HCT116 (cell line): ENCODE results near the gene BCO2. TPM values are rescaled to one million over a fixed set of nuclear protein-coding genes. Genes with fewer than 3 reads are reported as not detected.

ENCODE experiments used
- ATAC-seq: fragments of 200-7000 bp; cut with Tn5 transposase; 2 replicates; pipeline ENCODE4 v1.9.1; 2020; ENCODE audit warnings: mild to moderate bottlenecking, moderate library complexity
- BruUV-seq: library from RNA; stranded (reverse); fragments of 400-500 nt; replicated peaks from 2 replicates; lab custom pipeline; 2021; lab: Mats Ljungman, UMichigan
- CTCF ChIA-PET: fragments of 300-600 bp; sonication (Branson Sonifier 250); formaldehyde crosslinking; loops from one replicate; lab custom pipeline; 2021; ENCODE audit warnings: antibody characterized with exemption; lab: Charles Lee
- POLR2A ChIA-PET: fragments of 300-600, 350-600 bp; sonication (Branson Sonifier 250); formaldehyde crosslinking; loops from one replicate; lab custom pipeline; 2021; ENCODE audit warnings: antibody characterized with exemption; lab: Charles Lee
- RAD21 ChIA-PET, 2 experiments: fragments of 300-600 bp; sonication (Branson Sonifier 250); formaldehyde crosslinking; loops; one replicate each; lab custom pipeline; 2023; ENCODE audit warnings: low total read pairs in 2 of 2; ENCODE audit not compliant: uncharacterized antibody in 2 of 2, unreplicated experiment in 2 of 2, low non-redundant PET in 1 of 2; lab: Charles Lee
- DNase-seq: peaks from one replicate; pipeline ENCODE4 v3.0.0-alpha.2; 2010; ENCODE audit warnings: low read depth, low spot score
- H2AFZ ChIP-seq: fragments of 200-600 bp; shearing (Covaris generic), sonication (generic); 2 replicates; pipeline ENCODE4 v1.6.1; 2017; ENCODE audit warnings: low read depth, mixed run types, mixed read lengths, antibody characterized with exemption, low read length; ENCODE audit not compliant: poor library complexity, severe bottlenecking
- H3K27ac ChIP-seq: 2 replicates; pipeline ENCODE4 v1.5.1; 2012; ENCODE audit warnings: low read depth, low read length
- H3K27me3 ChIP-seq: fragments of 200-600 bp; sonication (generic); 2 replicates; pipeline ENCODE4 v1.6.1; 2016; ENCODE audit warnings: mixed run types, low read length, mixed read lengths; ENCODE audit not compliant: insufficient read depth
- H3K36me3 ChIP-seq, 2 experiments: fragments of 200-500 bp in 1 of 2; fragments of 200-600 bp in 1 of 2; sonication (Bioruptor generic) in 1 of 2; sonication (generic) in 1 of 2; 2 replicates each; pipeline versions ENCODE4 v1.5.1 to v1.6.1; 2014 to 2016; ENCODE audit warnings: low read length in 2 of 2, inconsistent platforms in 1 of 2, mixed read lengths in 1 of 2, mixed run types in 1 of 2; ENCODE audit not compliant: insufficient read depth in 2 of 2, control insufficient read depth in 1 of 2
- H3K4me1 ChIP-seq, 2 experiments: fragments of 200-600 bp in 1 of 2; sonication (generic) in 1 of 2; 2 replicates each; pipeline versions ENCODE4 v1.5.1 to v1.6.1; 2012 to 2017; ENCODE audit warnings: low read length in 2 of 2, inconsistent platforms in 1 of 2, mild to moderate bottlenecking in 1 of 2, mixed read lengths in 1 of 2, mixed run types in 1 of 2, moderate library complexity in 1 of 2; ENCODE audit not compliant: insufficient read depth in 2 of 2, control insufficient read depth in 1 of 2
- H3K4me2 ChIP-seq: fragments of 200-600 bp; sonication (generic); 2 replicates; pipeline ENCODE4 v1.6.1; 2017; ENCODE audit warnings: mixed run types, low read length, mixed read lengths
- H3K4me3 ChIP-seq, 2 experiments: fragments of 200-600 bp in 1 of 2; sonication (generic) in 1 of 2; replicated peaks in 1 of 2; 2 replicates each; pipeline ENCODE4 v1.5.1; 2011 to 2016; ENCODE audit warnings: low read length in 2 of 2, control low read depth in 1 of 2, low read depth in 1 of 2, mild to moderate bottlenecking in 1 of 2, mixed read lengths in 1 of 2, mixed run types in 1 of 2
- H3K79me2 ChIP-seq: fragments of 200-600 bp; sonication (generic); 2 replicates; pipeline ENCODE4 v1.6.1; 2017; ENCODE audit warnings: mild to moderate bottlenecking, mixed run types, low read length, moderate library complexity, mixed read lengths; ENCODE audit not compliant: insufficient read depth
- H3K9ac ChIP-seq: fragments of 200-600 bp; sonication (generic); 2 replicates; pipeline ENCODE4 v1.6.1; 2016; ENCODE audit warnings: low read length, mixed read lengths
- H3K9me2 ChIP-seq: fragments of 200-600 bp; sonication (generic), shearing (Covaris generic); 2 replicates; pipeline ENCODE4 v1.6.1; 2017; ENCODE audit warnings: mixed run types, mild to moderate bottlenecking, moderate library complexity; ENCODE audit not compliant: insufficient read depth
- H3K9me3 ChIP-seq, 2 experiments: fragments of 200-500 bp in 1 of 2; fragments of 200-600 bp in 1 of 2; sonication (Bioruptor generic) in 1 of 2; sonication (generic) in 1 of 2; 2 replicates each; pipeline ENCODE4 v1.6.1; 2014 to 2017; ENCODE audit warnings: low read length in 2 of 2, mixed read lengths in 2 of 2, inconsistent platforms in 1 of 2, low read depth in 1 of 2, mild to moderate bottlenecking in 1 of 2, mixed run types in 1 of 2, moderate library complexity in 1 of 2; ENCODE audit not compliant: control insufficient read depth in 1 of 2, insufficient read depth in 1 of 2
- H4K20me1 ChIP-seq: fragments of 200-600 bp; sonication (generic), shearing (Covaris generic); 2 replicates; pipeline ENCODE4 v1.6.1; 2017; ENCODE audit warnings: mixed run types, mild to moderate bottlenecking, moderate library complexity; ENCODE audit not compliant: insufficient read depth
- ATF3 ChIP-seq: IDR thresholded peaks from 2 replicates; pipeline ENCODE4 v1.6.1; 2012
- CBX3 ChIP-seq: IDR thresholded peaks from 2 replicates; pipeline ENCODE4 v1.6.1; 2012; ENCODE audit warnings: low read depth
- CEBPB ChIP-seq: IDR thresholded peaks from 2 replicates; pipeline ENCODE4 v1.6.1; 2012; ENCODE audit warnings: low read depth
- ELF1 ChIP-seq: IDR thresholded peaks from 2 replicates; pipeline ENCODE4 v1.6.1; 2012; ENCODE audit warnings: low read depth, borderline replicate concordance
- EZH2 ChIP-seq: fragments of 200-600 bp; sonication (generic); IDR thresholded peaks from 2 replicates; pipeline ENCODE4 v1.6.1; 2017; ENCODE audit warnings: antibody characterized with exemption, mixed run types
- FOSL1 ChIP-seq: IDR thresholded peaks from 2 replicates; pipeline ENCODE4 v1.6.1; 2012; ENCODE audit warnings: low read depth
- JUND ChIP-seq: IDR thresholded peaks from 2 replicates; pipeline ENCODE4 v1.6.1; 2012
- POLR2A ChIP-seq: IDR thresholded peaks from 2 replicates; pipeline ENCODE4 v1.7.0; 2011; ENCODE audit warnings: borderline replicate concordance; ENCODE audit not compliant: insufficient read depth, insufficient read length; ENCODE audit errors: extremely low read depth
- POLR2AphosphoS5 ChIP-seq: IDR thresholded peaks from 2 replicates; pipeline ENCODE4 v1.6.1; 2011; ENCODE audit warnings: mild to moderate bottlenecking, low read depth, low read length, moderate library complexity
- RAD21 ChIP-seq: IDR thresholded peaks from 2 replicates; pipeline ENCODE4 v1.6.1; 2012; ENCODE audit warnings: low read depth, mild to moderate bottlenecking
- SIN3A ChIP-seq: IDR thresholded peaks from 2 replicates; pipeline ENCODE4 v1.6.1; 2012; ENCODE audit warnings: low read depth
- SP1 ChIP-seq: IDR thresholded peaks from 2 replicates; pipeline ENCODE4 v1.6.1; 2012; ENCODE audit warnings: low read depth
- SRF ChIP-seq: IDR thresholded peaks from 2 replicates; pipeline ENCODE4 v1.6.1; 2012; ENCODE audit warnings: low read depth
- TCF7L2 ChIP-seq: IDR thresholded peaks from 2 replicates; pipeline ENCODE4 v1.7.0; 2011; ENCODE audit warnings: borderline replicate concordance, inconsistent platforms; ENCODE audit not compliant: insufficient read depth, insufficient read length; ENCODE audit errors: extremely low read depth
- YY1 ChIP-seq: IDR thresholded peaks from 2 replicates; pipeline ENCODE4 v1.6.1; 2011; ENCODE audit warnings: low read length, low read depth, moderate library complexity, mild to moderate bottlenecking; ENCODE audit not compliant: insufficient replicate concordance; ENCODE audit errors: extremely low read depth
- ZNF274 ChIP-seq: fragments of 200-500 bp; sonication (Bioruptor generic); IDR thresholded peaks from 2 replicates; pipeline ENCODE4 v1.6.1; 2014; ENCODE audit warnings: mild to moderate bottlenecking, low read depth, low read length, inconsistent platforms
- intact Hi-C: fragments of 100-400 bp; cut with micrococcal nuclease; formaldehyde crosslinking; loops from 2 replicates; pipeline ENCODE4 v1.10.0; 2022
- total RNA-seq: library from RNA; stranded (reverse); gene quantifications from one replicate; pipeline ENCODE4 v1.2.1, GENCODE V29; 2021; ENCODE audit not compliant: unreplicated experiment
- TF ChIP-seq, protein P1 (sequence below): IDR thresholded peaks from 2 replicates; pipeline ENCODE4 v1.6.1; 2012
- TF ChIP-seq, protein P2 (sequence below): IDR thresholded peaks from 2 replicates; pipeline ENCODE4 v1.6.1; 2011; ENCODE audit warnings: mild to moderate bottlenecking, low read length, moderate library complexity; ENCODE audit not compliant: insufficient replicate concordance; ENCODE audit errors: extremely low read depth

The BCO2 gene
- total RNA-seq, 1 experiment from 2014 or later: 4.0 TPM

DNA sequence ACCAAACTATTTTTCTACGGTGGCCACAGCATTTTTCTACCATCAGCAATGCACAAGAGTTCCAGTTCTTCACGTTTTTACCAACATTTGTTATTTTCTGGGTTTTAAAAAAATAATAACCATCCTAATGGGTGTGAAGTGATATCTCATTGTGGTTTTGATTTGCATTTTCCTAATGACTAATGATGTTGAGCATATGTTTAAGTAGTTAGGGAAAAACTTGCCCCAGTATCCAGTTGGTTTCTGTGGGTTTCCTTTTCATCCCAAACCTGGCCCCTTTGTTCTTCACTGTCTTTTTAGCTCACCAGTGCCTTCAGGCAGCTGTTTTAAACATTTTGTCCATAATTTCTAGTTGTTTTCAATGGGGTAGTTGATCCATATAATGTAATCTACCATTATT, 36.2 kb downstream of the BCO2 start:
- H3K4me3 ChIP-seq: no peak overlapping the region
- BruUV-seq: no TSS peak
- no peak for TF ChIP-seq SIN3A
- no peak for TF ChIP-seq ATF3
- no peak for TF ChIP-seq ZNF274
- TF ChIP-seq JUND: no peak
- TF ChIP-seq, protein P1, sequence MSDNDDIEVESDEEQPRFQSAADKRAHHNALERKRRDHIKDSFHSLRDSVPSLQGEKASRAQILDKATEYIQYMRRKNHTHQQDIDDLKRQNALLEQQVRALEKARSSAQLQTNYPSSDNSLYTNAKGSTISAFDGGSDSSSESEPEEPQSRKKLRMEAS: no peak
- no peak for TF ChIP-seq SRF
- TF ChIP-seq CBX3: no peak
- no peak for TF ChIP-seq POLR2A
- no peak for TF ChIP-seq ELF1
- TF ChIP-seq EZH2: no peak
- no peak for TF ChIP-seq SP1
- TF ChIP-seq YY1: no peak
- TF ChIP-seq, protein P2, sequence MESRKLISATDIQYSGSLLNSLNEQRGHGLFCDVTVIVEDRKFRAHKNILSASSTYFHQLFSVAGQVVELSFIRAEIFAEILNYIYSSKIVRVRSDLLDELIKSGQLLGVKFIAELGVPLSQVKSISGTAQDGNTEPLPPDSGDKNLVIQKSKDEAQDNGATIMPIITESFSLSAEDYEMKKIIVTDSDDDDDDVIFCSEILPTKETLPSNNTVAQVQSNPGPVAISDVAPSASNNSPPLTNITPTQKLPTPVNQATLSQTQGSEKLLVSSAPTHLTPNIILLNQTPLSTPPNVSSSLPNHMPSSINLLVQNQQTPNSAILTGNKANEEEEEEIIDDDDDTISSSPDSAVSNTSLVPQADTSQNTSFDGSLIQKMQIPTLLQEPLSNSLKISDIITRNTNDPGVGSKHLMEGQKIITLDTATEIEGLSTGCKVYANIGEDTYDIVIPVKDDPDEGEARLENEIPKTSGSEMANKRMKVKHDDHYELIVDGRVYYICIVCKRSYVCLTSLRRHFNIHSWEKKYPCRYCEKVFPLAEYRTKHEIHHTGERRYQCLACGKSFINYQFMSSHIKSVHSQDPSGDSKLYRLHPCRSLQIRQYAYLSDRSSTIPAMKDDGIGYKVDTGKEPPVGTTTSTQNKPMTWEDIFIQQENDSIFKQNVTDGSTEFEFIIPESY: no peak
- TF ChIP-seq FOSL1: no peak
- TF ChIP-seq POLR2AphosphoS5: no peak
- no peak for TF ChIP-seq CEBPB
- TF ChIP-seq TCF7L2: no peak
- TF ChIP-seq RAD21: no peak
- TF ChIP-seq, all 23 proteins: peak for 0
- Histone ChIP-seq H3K36me3 (no peaks in the 10 kb centered on the region), H3K9ac (no peak overlapping the region), H3K9me3 (no peaks in the 10 kb centered on the region), H3K4me1 (peaks cover 2 to 8% of the 10 kb centered on the region in 2 experiments; a peak in 2 of 4 replicates), H3K4me2 (no peak overlapping the region), H3K79me2 (no peaks in the 10 kb centered on the region), H3K27me3 (no peaks in the 10 kb centered on the region), H4K20me1 (no peaks in the 10 kb centered on the region), H3K9me2 (no peaks in the 10 kb centered on the region), H2AFZ (no peak overlapping the region), H3K27ac (no peak overlapping the region)
- POLR2A ChIA-PET: no interaction called here
- intact Hi-C loops: no loop called here
- RAD21 ChIA-PET: no interaction called here
- CTCF ChIA-PET: no interaction called here
- ATAC-seq (no peak), DNase-seq (no peak)
